Neural cell (in vitro differentiated cells): ENCODE results near the gene FIBCD1. TPM values are rescaled to one million over a fixed set of nuclear protein-coding genes. Genes with fewer than 3 reads are reported as not detected.

Experiments used
- H2AFZ ChIP-seq: fragments of 200-600, 300-800 bp; sonication (generic), shearing (Covaris generic); 2 replicates; pipeline ENCODE4 v1.6.0; 2014; ENCODE audit warnings: low read depth, mild to moderate bottlenecking, antibody characterized with exemption, low read length, moderate library complexity
- H3F3A ChIP-seq: fragments of 200-600 bp; shearing (Covaris generic); 2 replicates; pipeline ENCODE4 v1.6.1; 2016; ENCODE audit warnings: mild to moderate bottlenecking, moderate library complexity, mixed read lengths, antibody characterized with exemption, low read length; ENCODE audit not compliant: insufficient read depth, poor library complexity, severe bottlenecking
- H3K27ac ChIP-seq: fragments of 200-600, 300-800 bp; sonication (generic), shearing (Covaris generic); 2 replicates; pipeline ENCODE4 v1.5.1; 2014; ENCODE audit warnings: mild to moderate bottlenecking, low read length, moderate library complexity
- H3K27me3 ChIP-seq: fragments of 300-800, 200-600 bp; sonication (generic), shearing (Covaris generic); 2 replicates; pipeline ENCODE4 v1.6.0; 2014; ENCODE audit warnings: mild to moderate bottlenecking, low read depth, low read length, moderate library complexity; ENCODE audit not compliant: insufficient read depth
- H3K36me3 ChIP-seq: fragments of 300-800, 200-600 bp; sonication (generic), shearing (Covaris generic); 2 replicates; pipeline ENCODE4 v1.5.1; 2014; ENCODE audit warnings: mild to moderate bottlenecking, antibody characterized with exemption, low read length, moderate library complexity; ENCODE audit not compliant: insufficient read depth
- H3K4me2 ChIP-seq: fragments of 300-800, 200-600 bp; sonication (generic), shearing (Covaris generic); 2 replicates; pipeline ENCODE4 v1.6.0; 2014; ENCODE audit warnings: mild to moderate bottlenecking, low read length
- H3K4me3 ChIP-seq: fragments of 300-800, 200-600 bp; sonication (generic), shearing (Covaris generic); 2 replicates; pipeline ENCODE4 v1.5.1; 2014; ENCODE audit warnings: mild to moderate bottlenecking, low read length, moderate library complexity
- H3K79me2 ChIP-seq: fragments of 200-600 bp; shearing (Covaris generic); replicated peaks from 2 replicates; pipeline ENCODE4 v1.6.0; 2014; ENCODE audit warnings: mild to moderate bottlenecking, low read length, moderate library complexity; ENCODE audit not compliant: insufficient read depth
- H3K9ac ChIP-seq: fragments of 300-800, 200-600 bp; sonication (generic), shearing (Covaris generic); 2 replicates; pipeline ENCODE4 v1.6.1; 2016; ENCODE audit warnings: mild to moderate bottlenecking, low read length, mixed read lengths
- H3K9me2 ChIP-seq: fragments of 200-600 bp; shearing (Covaris generic); 2 replicates; pipeline ENCODE4 v1.6.1; 2016; ENCODE audit warnings: mild to moderate bottlenecking, low read length, mixed read lengths; ENCODE audit not compliant: insufficient read depth
- H3K9me3 ChIP-seq: fragments of 200-600, 300-800 bp; sonication (generic), shearing (Covaris generic); 2 replicates; pipeline ENCODE4 v1.6.1; 2016; ENCODE audit warnings: mild to moderate bottlenecking, mixed run types, low read length, moderate library complexity, mixed read lengths
- H4K20me1 ChIP-seq: fragments of 200-600 bp; shearing (Covaris generic); 2 replicates; pipeline ENCODE4 v1.6.1; 2016; ENCODE audit warnings: mild to moderate bottlenecking, mixed run types; ENCODE audit not compliant: insufficient read depth
- CTCF ChIP-seq: fragments of 450-650 bp; IDR thresholded peaks from 2 replicates; pipeline ENCODE4 v1.5.1; 2014; ENCODE audit warnings: antibody characterized with exemption, mild to moderate bottlenecking, moderate library complexity; ENCODE audit not compliant: poor library complexity, severe bottlenecking
- EP300 ChIP-seq: fragments of 450-650 bp; conservative IDR thresholded peaks from 2 replicates; pipeline ENCODE4 v1.6.1; 2014; ENCODE audit warnings: antibody characterized with exemption, mild to moderate bottlenecking, moderate library complexity; ENCODE audit not compliant: poor library complexity, severe bottlenecking
- EZH2 ChIP-seq: fragments of 200-600, 300-800 bp; shearing (Covaris generic), sonication (generic); IDR thresholded peaks from 2 replicates; pipeline ENCODE4 v1.6.1; 2014; ENCODE audit warnings: antibody characterized with exemption, low read length, borderline replicate concordance, mild to moderate bottlenecking; ENCODE audit not compliant: insufficient read depth, poor library complexity, severe bottlenecking
- MXI1 ChIP-seq: fragments of 450-650 bp; conservative IDR thresholded peaks from 2 replicates; pipeline ENCODE4 v1.6.1; 2014; ENCODE audit warnings: antibody characterized with exemption, mild to moderate bottlenecking; ENCODE audit not compliant: poor library complexity, severe bottlenecking
- POLR2AphosphoS5 ChIP-seq: IDR thresholded peaks from 2 replicates; pipeline ENCODE4 v1.6.1; 2012
- RAD21 ChIP-seq: fragments of 450-650 bp; conservative IDR thresholded peaks from 2 replicates; pipeline ENCODE4 v1.6.1; 2014; ENCODE audit warnings: antibody characterized with exemption, mild to moderate bottlenecking, moderate library complexity
- REST ChIP-seq: IDR thresholded peaks from 2 replicates; pipeline ENCODE4 v1.6.1; 2012; ENCODE audit warnings: borderline replicate concordance
- SMC3 ChIP-seq: fragments of 450-650 bp; conservative IDR thresholded peaks from 2 replicates; pipeline ENCODE4 v1.6.1; 2014; ENCODE audit warnings: antibody characterized with exemption, mild to moderate bottlenecking, moderate library complexity; ENCODE audit not compliant: poor library complexity
- TAF1 ChIP-seq: IDR thresholded peaks from 2 replicates; pipeline ENCODE4 v1.6.1; 2012; ENCODE audit warnings: low read depth
- polyA plus RNA-seq: library from polyadenylated mRNA; depleted of rRNA; stranded (reverse); fragments of >200 nt; gene quantifications from 2 replicates; pipeline ENCODE4 v1.2.3, GENCODE V29; 2014

The FIBCD1 gene
- polyA plus RNA-seq, 1 donor from 2014 or later: 2.7 TPM

- Histone ChIP-seq H3K9ac (no peak overlapping the region), H3K4me3 (no peak overlapping the region), H2AFZ (no peak overlapping the region), H3K9me3 (no peaks in the 10 kb centered on the region), H3K36me3 (no peaks in the 10 kb centered on the region), H3K4me2 (no peak overlapping the region), H4K20me1 (no peaks in the 10 kb centered on the region), H3K27me3 (no peaks in the 10 kb centered on the region), H3K9me2 (no peaks in the 10 kb centered on the region), H3K79me2 (no peaks in the 10 kb centered on the region), H3K27ac (no peak overlapping the region), H3F3A (no peaks in the 10 kb centered on the region)
- TF ChIP-seq REST: no peak
- TF ChIP-seq EZH2: no peak
- TF ChIP-seq CTCF: no peak
- no peak for TF ChIP-seq TAF1
- TF ChIP-seq EP300: no peak
- TF ChIP-seq RAD21: no peak
- TF ChIP-seq POLR2AphosphoS5: no peak
- no peak for TF ChIP-seq SMC3
- TF ChIP-seq MXI1: no peak
These were observed 56.3 kb downstream of the FIBCD1 start for GRCh38 chr9:130882696-130883225.

DNA sequence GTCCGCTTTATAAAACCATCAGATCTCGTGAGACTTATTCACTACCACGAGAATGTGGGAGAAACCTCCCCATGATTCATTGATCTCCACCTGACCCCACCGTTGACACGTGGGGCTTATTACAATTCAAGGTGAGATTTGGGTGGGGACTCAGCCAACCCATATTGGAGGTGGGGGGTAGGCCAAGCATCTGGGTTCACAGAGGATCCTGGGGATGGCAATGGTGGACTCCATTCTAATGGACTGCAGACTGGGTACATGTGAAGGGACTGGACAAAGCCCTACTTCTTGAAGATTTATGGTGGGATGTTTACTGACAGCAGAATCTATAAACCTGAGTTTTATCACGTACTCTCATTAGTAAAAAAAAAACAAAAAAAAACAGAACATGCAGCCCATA is 57.5 kb downstream of the FIBCD1 start:
- no peaks in the 10 kb centered on the region for H3K79me2 ChIP-seq
- no peak for TF ChIP-seq POLR2AphosphoS5
- no peak for TF ChIP-seq RAD21
- H3K36me3 ChIP-seq: no peaks in the 10 kb centered on the region
- H3F3A ChIP-seq: no peaks in the 10 kb centered on the region
- H4K20me1 ChIP-seq: no peaks in the 10 kb centered on the region
- no peak overlapping the region for H3K27ac ChIP-seq
- no peak overlapping the region for H3K4me3 ChIP-seq
- H2AFZ ChIP-seq: no peak overlapping the region
- no peaks in the 10 kb centered on the region for H3K27me3 ChIP-seq
- H3K9me3 ChIP-seq: no peaks in the 10 kb centered on the region
- no peak overlapping the region for H3K9ac ChIP-seq
- no peaks in the 10 kb centered on the region for H3K9me2 ChIP-seq
- no peak overlapping the region for H3K4me2 ChIP-seq
